TTC549 (cell line): ENCODE results near the gene FN1.
"Not testable (repeated sequence)": the region's sequence is repeated elsewhere in the genome, so short reads cannot be mapped to it uniquely, and the experiment has no call there.

ENCODE experiments used
- FAIRE-seq: peaks from 2 replicates; lab custom pipeline; 2012; peaks lifted over from hg19 to GRCh38; lab: Jason Lieb, UNC

Gene FN1

GRCh38 chr2:215332872-215333595 is 102.8 kb downstream of the FN1 start:
- FAIRE-seq = no peak

- FAIRE-seq = no peak
Observed at GRCh38 chr2:215328066-215328465, 107.8 kb downstream of the FN1 start.

GRCh38 chr2:215324811-215325210 is 111.1 kb downstream of the FN1 start:
- no peak for FAIRE-seq

GRCh38 chr2:215320679-215321078 is 115.2 kb downstream of the FN1 start:
- no peak for FAIRE-seq

- no peak for FAIRE-seq
Observed at GRCh38 chr2:215320102-215320501, 115.8 kb downstream of the FN1 start.

GRCh38 chr2:215319500-215319899 is 116.4 kb downstream of the FN1 start:
- FAIRE-seq = no peak

- FAIRE-seq = no peak
Observed at GRCh38 chr2:215316336-215316735, 119.5 kb downstream of the FN1 start.

GRCh38 chr2:215315301-215315700 is 120.6 kb downstream of the FN1 start:
- FAIRE-seq = no peak

GRCh38 chr2:215314896-215315295 is 121.0 kb downstream of the FN1 start:
- no peak for FAIRE-seq

- FAIRE-seq = no peak
Observed at GRCh38 chr2:215313255-215313613, 122.6 kb downstream of the FN1 start.

GRCh38 chr2:215311625-215312396 is 124.1 kb downstream of the FN1 start, which contains the start of gene ATIC:
TSS of gene ATIC (plus strand) at chr2:215312059. CDS start at chr2:215312143, 84 bp downstream.
- no peak for FAIRE-seq

- not testable (repeated sequence) for FAIRE-seq
Observed at GRCh38 chr2:215311259-215311624, 124.6 kb downstream of the FN1 start.
